PC-3 (cell line): ENCODE data around the gene PLCL1. TPM values are rescaled to one million over a fixed set of nuclear protein-coding genes. Genes with fewer than 3 reads are reported as not detected.

Experiments
- ATAC-seq: fragments of 200-7000 bp; cut with Tn5 transposase; 2 replicates; pipeline ENCODE4 v1.9.1; 2020; ENCODE audit warnings: mild to moderate bottlenecking, moderate library complexity
- BruUV-seq: library from RNA; stranded (reverse); fragments of 400-500 nt; replicated peaks from 2 replicates; lab custom pipeline; 2021; lab: Mats Ljungman, UMichigan
- CTCF ChIA-PET: fragments of 300-600 bp; sonication (Branson Sonifier 250); formaldehyde crosslinking; loops from one replicate; lab custom pipeline; 2022; ENCODE audit warnings: antibody characterized with exemption; lab: Charles Lee
- POLR2A ChIA-PET: fragments of 300-600 bp; sonication (Branson Sonifier 250); formaldehyde crosslinking; loops from one replicate; lab custom pipeline; 2022; ENCODE audit warnings: antibody characterized with exemption; ENCODE audit not compliant: unreplicated experiment; lab: Charles Lee
- DNase-seq: peaks from one replicate; pipeline ENCODE4 v3.0.0-alpha.2; 2015
- H2AFZ ChIP-seq: fragments of 300-600 bp; sonication (generic); 2 replicates; pipeline ENCODE4 v1.6.0; 2016; ENCODE audit warnings: antibody characterized with exemption, low read length
- H3F3A ChIP-seq: fragments of 300-600 bp; sonication (generic); one replicate; pipeline ENCODE4 v1.6.0; 2017; ENCODE audit warnings: antibody characterized with exemption, low read length, control low read depth, mild to moderate bottlenecking; ENCODE audit not compliant: unreplicated experiment
- H3K27ac ChIP-seq: fragments of 300-600 bp; sonication (generic); 2 replicates; pipeline ENCODE4 v1.5.1; 2016; ENCODE audit warnings: mild to moderate bottlenecking, low read length
- H3K27me3 ChIP-seq: fragments of 300-600 bp; sonication (generic); 2 replicates; pipeline ENCODE4 v1.6.1; 2016; ENCODE audit warnings: low read length, mixed read lengths
- H3K36me3 ChIP-seq: fragments of 300-600 bp; sonication (generic); 2 replicates; pipeline ENCODE4 v1.6.1; 2016; ENCODE audit warnings: low read depth, mixed run types, low read length, mixed read lengths
- H3K4me1 ChIP-seq: fragments of 300-600 bp; sonication (generic); 2 replicates; pipeline ENCODE4 v1.5.1; 2016; ENCODE audit warnings: low read length; ENCODE audit not compliant: insufficient read depth
- H3K4me2 ChIP-seq: fragments of 300-600 bp; sonication (generic); 2 replicates; pipeline ENCODE4 v1.6.0; 2016; ENCODE audit warnings: low read length
- H3K4me3 ChIP-seq: fragments of 300-600 bp; sonication (generic); 2 replicates; pipeline ENCODE4 v1.5.1; 2016; ENCODE audit warnings: mild to moderate bottlenecking, low read length, mixed read lengths
- H3K79me2 ChIP-seq: fragments of 300-600 bp; sonication (generic); 2 replicates; pipeline ENCODE4 v1.6.1; 2017; ENCODE audit warnings: low read length, mixed read lengths
- H3K9ac ChIP-seq: fragments of 300-600 bp; sonication (generic); 2 replicates; pipeline ENCODE4 v1.6.0; 2016; ENCODE audit warnings: mild to moderate bottlenecking, low read length
- H3K9me2 ChIP-seq: fragments of 300-600 bp; sonication (generic); replicated peaks from 2 replicates; pipeline ENCODE4 v1.6.1; 2016; ENCODE audit warnings: mixed run types, low read length, mixed read lengths
- H3K9me3 ChIP-seq: fragments of 300-600 bp; sonication (generic); 2 replicates; pipeline ENCODE4 v1.6.1; 2016; ENCODE audit warnings: low read length, mixed read lengths
- H4K20me1 ChIP-seq: fragments of 300-600 bp; sonication (generic); 2 replicates; pipeline ENCODE4 v1.6.1; 2016; ENCODE audit warnings: low read length, mixed read lengths
- CTCF ChIP-seq: fragments of 300-600 bp; sonication (generic); conservative IDR thresholded peaks from 2 replicates; pipeline ENCODE4 v1.5.1; 2017; ENCODE audit warnings: antibody characterized with exemption, low read depth, mild to moderate bottlenecking, low read length
- EZH2 ChIP-seq: fragments of 300-600 bp; sonication (generic); IDR thresholded peaks from one replicate; pipeline ENCODE4 v1.6.1; 2017; ENCODE audit warnings: antibody characterized with exemption, mild to moderate bottlenecking, low read length; ENCODE audit not compliant: unreplicated experiment
- EZH2phosphoT487 ChIP-seq: fragments of 300-600 bp; sonication (generic); IDR thresholded peaks from 2 replicates; pipeline ENCODE4 v1.6.1; 2018; ENCODE audit warnings: mild to moderate bottlenecking, antibody characterized with exemption, low read length, borderline replicate concordance
- intact Hi-C: fragments of 100-400 bp; cut with micrococcal nuclease; formaldehyde crosslinking; loops from 2 replicates; pipeline ENCODE4 v1.9.0; 2023
- total RNA-seq: library from RNA; depleted of rRNA; stranded (reverse); fragments of >200 nt; gene quantifications from 2 replicates; pipeline ENCODE4 v1.2.3, GENCODE V29; 2014

The PLCL1 gene
- total RNA-seq, 1 experiment from 2014 or later: not detected

- no peaks in the 10 kb centered on the region for H3K79me2 ChIP-seq
- TF ChIP-seq EZH2 (no peak), EZH2phosphoT487 (no peak), CTCF (no peak)
- intact Hi-C loops: no loop called here
- no peaks in the 10 kb centered on the region for H3K27me3 ChIP-seq
- no peak overlapping the region for H3K9ac ChIP-seq
- no peaks in the 10 kb centered on the region for H3K36me3 ChIP-seq
- H3K4me1 ChIP-seq: no peaks in the 10 kb centered on the region
- no peak overlapping the region for H3K4me3 ChIP-seq
- no peak overlapping the region for H3K4me2 ChIP-seq
- POLR2A ChIA-PET: no interaction called here
- no peak overlapping the region for H2AFZ ChIP-seq
- no peaks in the 10 kb centered on the region for H4K20me1 ChIP-seq
- ATAC-seq (no peak), DNase-seq (no peak)
- H3K9me3 ChIP-seq: no peaks in the 10 kb centered on the region
- no peaks in the 10 kb centered on the region for H3F3A ChIP-seq
- CTCF ChIA-PET: no interaction called here
- H3K9me2 ChIP-seq: no peaks in the 10 kb centered on the region
- BruUV-seq: no TSS peak
- H3K27ac ChIP-seq: no peak overlapping the region
Measured at GRCh38 chr2:197929886-197930227, 125.5 kb downstream of the PLCL1 start.

GRCh38 chr2:197930570-197931278, 126.3 kb downstream of the PLCL1 start:
- Histone ChIP-seq H3K4me2 (no peak overlapping the region), H3F3A (no peaks in the 10 kb centered on the region), H3K4me3 (no peak overlapping the region), H3K9me2 (no peaks in the 10 kb centered on the region), H3K27ac (no peak overlapping the region), H3K9me3 (no peaks in the 10 kb centered on the region), H3K36me3 (no peaks in the 10 kb centered on the region), H3K27me3 (no peaks in the 10 kb centered on the region), H2AFZ (no peak overlapping the region), H3K79me2 (no peaks in the 10 kb centered on the region), H3K9ac (no peak overlapping the region), H3K4me1 (no peaks in the 10 kb centered on the region), H4K20me1 (no peaks in the 10 kb centered on the region)
- intact Hi-C loops: no loop called here
- POLR2A ChIA-PET: no interaction called here
- ATAC-seq (no peak), DNase-seq (no peak)
- TF ChIP-seq EZH2phosphoT487: no peak
- no peak for TF ChIP-seq EZH2
- TF ChIP-seq CTCF: no peak
- CTCF ChIA-PET: no interaction called here
- no TSS peak for BruUV-seq

- DNase-seq (no peak), ATAC-seq (no peak)
- no peaks in the 10 kb centered on the region for H3K9me2 ChIP-seq
- no peaks in the 10 kb centered on the region for H3K4me1 ChIP-seq
- no peaks in the 10 kb centered on the region for H3K9me3 ChIP-seq
- H3K9ac ChIP-seq: no peak overlapping the region
- no peak overlapping the region for H3K4me2 ChIP-seq
- no peaks in the 10 kb centered on the region for H3K79me2 ChIP-seq
- POLR2A ChIA-PET: no interaction called here
- H2AFZ ChIP-seq: no peak overlapping the region
- CTCF ChIA-PET: no interaction called here
- H3K27ac ChIP-seq: no peak overlapping the region
- intact Hi-C loops: no loop called here
- H3K27me3 ChIP-seq: no peaks in the 10 kb centered on the region
- TF ChIP-seq EZH2phosphoT487: no peak
- TF ChIP-seq EZH2: no peak
- TF ChIP-seq CTCF: no peak
- H3F3A ChIP-seq: no peaks in the 10 kb centered on the region
- no peak overlapping the region for H3K4me3 ChIP-seq
- no peaks in the 10 kb centered on the region for H4K20me1 ChIP-seq
- no peaks in the 10 kb centered on the region for H3K36me3 ChIP-seq
- BruUV-seq: no TSS peak
Measured at GRCh38 chr2:197931661-197932312, 127.4 kb downstream of the PLCL1 start.
